ENCODE results near the gene KIFC3.

DNA sequence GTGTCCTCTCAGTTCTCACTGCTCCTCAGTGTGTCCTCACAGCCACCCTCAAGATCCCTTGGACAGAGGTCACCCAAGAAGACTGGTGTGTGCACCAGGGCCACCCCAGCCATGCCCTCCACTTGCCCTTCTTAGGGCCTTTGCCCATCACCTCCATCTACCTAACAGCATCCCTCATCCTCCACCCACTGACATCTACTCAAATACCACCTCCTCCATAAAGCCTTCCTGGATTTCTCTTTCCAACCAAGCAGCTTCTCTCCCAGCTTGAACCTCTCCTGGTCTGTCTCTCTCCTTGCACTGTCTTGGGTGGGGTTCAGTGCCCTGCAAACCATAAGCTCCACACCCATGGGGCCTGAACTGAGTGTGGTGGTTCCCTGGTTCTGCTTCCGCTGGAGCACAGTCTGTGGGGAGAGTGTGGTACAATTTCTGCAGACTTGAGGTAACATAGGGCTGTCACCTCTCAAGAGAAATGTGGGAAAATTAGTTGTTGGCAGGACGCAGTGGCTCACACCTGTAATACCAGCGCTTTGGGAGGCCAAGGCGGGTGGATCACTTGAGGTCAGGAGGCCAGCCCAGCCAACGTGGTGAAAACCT is 52.3 kb downstream of the KIFC3 start:
- no peak for TF ChIP-seq CTCF (IDR thresholded peaks at IDR 0.05)
- TF ChIP-seq POLR2A (IDR thresholded peaks at IDR 0.05) = no peak
